SK-N-SH treated with all-trans-retinoic acid at 6 μM for 48 hours (cell line): Measurements from ENCODE around the gene DDOST.

Experiments
- ATAC-seq: fragments of 200-7000 bp; cut with Tn5 transposase; 3 replicates; pipeline ENCODE4 v1.9.1; 2020; ENCODE audit warnings: mild to moderate bottlenecking, moderate library complexity
- ARNTL ChIP-seq: fragments of 450-650 bp; formaldehyde crosslinking; IDR thresholded peaks from 2 replicates; pipeline ENCODE4 v1.5.0; 2020; ENCODE audit warnings: low read depth, mild to moderate bottlenecking, moderate library complexity, borderline replicate concordance
- BACH2 ChIP-seq: fragments of 250-450 bp; sonication (Bioruptor Pico); IDR thresholded peaks from 2 replicates; pipeline ENCODE4 v1.9.0; 2021; ENCODE audit warnings: mild to moderate bottlenecking, borderline replicate concordance
- CSRNP3 ChIP-seq: fragments of 250-450 bp; sonication (Bioruptor Pico); IDR thresholded peaks from 2 replicates; pipeline ENCODE4 v1.5.1; 2021; ENCODE audit warnings: mild to moderate bottlenecking, moderate library complexity
- ESRRG ChIP-seq: fragments of 250-450 bp; sonication (Bioruptor Pico); IDR thresholded peaks from 2 replicates; pipeline ENCODE4 v1.6.1; 2021; ENCODE audit warnings: mild to moderate bottlenecking
- GLIS3 ChIP-seq: fragments of 250-450 bp; sonication (Bioruptor Pico); IDR thresholded peaks from 2 replicates; pipeline ENCODE4 v1.5.0; 2020; ENCODE audit warnings: mild to moderate bottlenecking, moderate library complexity
- ISL1 ChIP-seq: fragments of 250-450 bp; sonication (Bioruptor Pico); IDR thresholded peaks from 2 replicates; pipeline ENCODE4 v2.1.2; 2022; ENCODE audit warnings: mild to moderate bottlenecking, moderate library complexity
- PPARA ChIP-seq: fragments of 250-450 bp; sonication (Bioruptor Pico); IDR thresholded peaks from 2 replicates; pipeline ENCODE4 v1.5.0; 2020; ENCODE audit warnings: mild to moderate bottlenecking, borderline replicate concordance
- RARB ChIP-seq: fragments of 250-450 bp; sonication (Bioruptor Pico); IDR thresholded peaks from 2 replicates; pipeline ENCODE4 v1.8.0; 2021; ENCODE audit warnings: mild to moderate bottlenecking, moderate library complexity
- SNAI2 ChIP-seq: fragments of 250-450 bp; sonication (Bioruptor Pico); IDR thresholded peaks from 2 replicates; pipeline ENCODE4 v1.5.0; 2020; ENCODE audit warnings: mild to moderate bottlenecking, moderate library complexity
- TCF4 ChIP-seq: fragments of 250-450 bp; sonication (Bioruptor Pico); IDR thresholded peaks from 2 replicates; pipeline ENCODE4 v1.8.0; 2021; ENCODE audit warnings: mild to moderate bottlenecking, moderate library complexity, borderline replicate concordance
- TOX ChIP-seq: fragments of 250-450 bp; sonication (Bioruptor Pico); IDR thresholded peaks from 2 replicates; pipeline ENCODE4 v1.8.0; 2021; ENCODE audit warnings: mild to moderate bottlenecking, moderate library complexity, borderline replicate concordance
- ZC3H10 ChIP-seq: fragments of 250-450 bp; sonication (Bioruptor Pico); IDR thresholded peaks from 2 replicates; pipeline ENCODE4 v1.5.1; 2021; ENCODE audit warnings: mild to moderate bottlenecking, moderate library complexity
- ZFP3 ChIP-seq: fragments of 250-450 bp; sonication (Bioruptor Pico); IDR thresholded peaks from 2 replicates; pipeline ENCODE4 v1.5.0; 2020; ENCODE audit warnings: mild to moderate bottlenecking, moderate library complexity
- ZFP30 ChIP-seq: fragments of 450-650 bp; formaldehyde crosslinking; IDR thresholded peaks from 2 replicates; pipeline ENCODE4 v1.5.0; 2022; ENCODE audit warnings: mild to moderate bottlenecking, moderate library complexity
- ZNF565 ChIP-seq: fragments of 450-650 bp; formaldehyde crosslinking; conservative IDR thresholded peaks from 2 replicates; pipeline ENCODE4 v1.5.0; 2020; ENCODE audit warnings: low read depth, mild to moderate bottlenecking, moderate library complexity
- ZNF8 ChIP-seq: fragments of 450-650 bp; formaldehyde crosslinking; IDR thresholded peaks from 2 replicates; pipeline ENCODE4 v1.5.0; 2020; ENCODE audit warnings: mild to moderate bottlenecking, moderate library complexity
- TF ChIP-seq, protein P1 (sequence below): fragments of 250-450 bp; sonication (Bioruptor Pico); IDR thresholded peaks from 2 replicates; pipeline ENCODE4 v1.5.0; 2020; ENCODE audit warnings: mild to moderate bottlenecking, moderate library complexity
- TF ChIP-seq, protein P2 (sequence below): fragments of 250-450 bp; sonication (Bioruptor Pico); IDR thresholded peaks from 2 replicates; pipeline ENCODE4 v1.8.0; 2021; ENCODE audit warnings: low read depth, mild to moderate bottlenecking, moderate library complexity, borderline replicate concordance
- TF ChIP-seq, protein P3 (sequence below): fragments of 250-450 bp; sonication (Bioruptor Pico); IDR thresholded peaks from 2 replicates; pipeline ENCODE4 v1.5.1; 2020; ENCODE audit warnings: low read depth, mild to moderate bottlenecking, moderate library complexity

DDOST gene

GRCh38 chr1:20706841-20707240, 45.7 kb upstream of the DDOST start:
- TF ChIP-seq GLIS3, result no peak
- no peak for TF ChIP-seq ZC3H10 (CRISPR knock-in tag)
- no peak for TF ChIP-seq PPARA (CRISPR knock-in tag)
- no peak for TF ChIP-seq RARB (CRISPR knock-in tag)
- no peak for TF ChIP-seq ZFP30
- no peak for TF ChIP-seq TOX (CRISPR knock-in tag)
- TF ChIP-seq BACH2 (CRISPR knock-in tag), result no peak
- TF ChIP-seq, protein P1, sequence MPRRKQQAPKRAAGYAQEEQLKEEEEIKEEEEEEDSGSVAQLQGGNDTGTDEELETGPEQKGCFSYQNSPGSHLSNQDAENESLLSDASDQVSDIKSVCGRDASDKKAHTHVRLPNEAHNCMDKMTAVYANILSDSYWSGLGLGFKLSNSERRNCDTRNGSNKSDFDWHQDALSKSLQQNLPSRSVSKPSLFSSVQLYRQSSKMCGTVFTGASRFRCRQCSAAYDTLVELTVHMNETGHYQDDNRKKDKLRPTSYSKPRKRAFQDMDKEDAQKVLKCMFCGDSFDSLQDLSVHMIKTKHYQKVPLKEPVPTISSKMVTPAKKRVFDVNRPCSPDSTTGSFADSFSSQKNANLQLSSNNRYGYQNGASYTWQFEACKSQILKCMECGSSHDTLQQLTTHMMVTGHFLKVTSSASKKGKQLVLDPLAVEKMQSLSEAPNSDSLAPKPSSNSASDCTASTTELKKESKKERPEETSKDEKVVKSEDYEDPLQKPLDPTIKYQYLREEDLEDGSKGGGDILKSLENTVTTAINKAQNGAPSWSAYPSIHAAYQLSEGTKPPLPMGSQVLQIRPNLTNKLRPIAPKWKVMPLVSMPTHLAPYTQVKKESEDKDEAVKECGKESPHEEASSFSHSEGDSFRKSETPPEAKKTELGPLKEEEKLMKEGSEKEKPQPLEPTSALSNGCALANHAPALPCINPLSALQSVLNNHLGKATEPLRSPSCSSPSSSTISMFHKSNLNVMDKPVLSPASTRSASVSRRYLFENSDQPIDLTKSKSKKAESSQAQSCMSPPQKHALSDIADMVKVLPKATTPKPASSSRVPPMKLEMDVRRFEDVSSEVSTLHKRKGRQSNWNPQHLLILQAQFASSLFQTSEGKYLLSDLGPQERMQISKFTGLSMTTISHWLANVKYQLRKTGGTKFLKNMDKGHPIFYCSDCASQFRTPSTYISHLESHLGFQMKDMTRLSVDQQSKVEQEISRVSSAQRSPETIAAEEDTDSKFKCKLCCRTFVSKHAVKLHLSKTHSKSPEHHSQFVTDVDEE (CRISPR knock-in tag), result no peak
- TF ChIP-seq, protein P2, sequence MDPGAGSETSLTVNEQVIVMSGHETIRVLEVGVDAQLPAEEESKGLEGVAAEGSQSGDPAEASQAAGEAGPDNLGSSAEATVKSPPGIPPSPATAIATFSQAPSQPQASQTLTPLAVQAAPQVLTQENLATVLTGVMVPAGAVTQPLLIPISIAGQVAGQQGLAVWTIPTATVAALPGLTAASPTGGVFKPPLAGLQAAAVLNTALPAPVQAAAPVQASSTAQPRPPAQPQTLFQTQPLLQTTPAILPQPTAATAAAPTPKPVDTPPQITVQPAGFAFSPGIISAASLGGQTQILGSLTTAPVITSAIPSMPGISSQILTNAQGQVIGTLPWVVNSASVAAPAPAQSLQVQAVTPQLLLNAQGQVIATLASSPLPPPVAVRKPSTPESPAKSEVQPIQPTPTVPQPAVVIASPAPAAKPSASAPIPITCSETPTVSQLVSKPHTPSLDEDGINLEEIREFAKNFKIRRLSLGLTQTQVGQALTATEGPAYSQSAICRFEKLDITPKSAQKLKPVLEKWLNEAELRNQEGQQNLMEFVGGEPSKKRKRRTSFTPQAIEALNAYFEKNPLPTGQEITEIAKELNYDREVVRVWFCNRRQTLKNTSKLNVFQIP (CRISPR knock-in tag), result no peak
- TF ChIP-seq TCF4 (CRISPR knock-in tag), result no peak
- TF ChIP-seq, protein P3, sequence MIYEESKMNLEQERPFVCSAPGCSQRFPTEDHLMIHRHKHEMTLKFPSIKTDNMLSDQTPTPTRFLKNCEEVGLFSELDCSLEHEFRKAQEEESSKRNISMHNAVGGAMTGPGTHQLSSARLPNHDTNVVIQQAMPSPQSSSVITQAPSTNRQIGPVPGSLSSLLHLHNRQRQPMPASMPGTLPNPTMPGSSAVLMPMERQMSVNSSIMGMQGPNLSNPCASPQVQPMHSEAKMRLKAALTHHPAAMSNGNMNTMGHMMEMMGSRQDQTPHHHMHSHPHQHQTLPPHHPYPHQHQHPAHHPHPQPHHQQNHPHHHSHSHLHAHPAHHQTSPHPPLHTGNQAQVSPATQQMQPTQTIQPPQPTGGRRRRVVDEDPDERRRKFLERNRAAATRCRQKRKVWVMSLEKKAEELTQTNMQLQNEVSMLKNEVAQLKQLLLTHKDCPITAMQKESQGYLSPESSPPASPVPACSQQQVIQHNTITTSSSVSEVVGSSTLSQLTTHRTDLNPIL (CRISPR knock-in tag), result no peak
- ATAC-seq, result no peak

- TF ChIP-seq ESRRG (no peak), GLIS3 (no peak), TCF4 (CRISPR knock-in tag) (no peak), ZFP3 (CRISPR knock-in tag) (no peak), ZNF565 (CRISPR knock-in tag) (no peak), ISL1 (CRISPR knock-in tag) (no peak), ZNF8 (CRISPR knock-in tag) (no peak), ZFP30 (no peak), ARNTL (no peak), ZC3H10 (CRISPR knock-in tag) (no peak), BACH2 (CRISPR knock-in tag) (no peak), SNAI2 (CRISPR knock-in tag) (no peak), PPARA (CRISPR knock-in tag) (no peak), CSRNP3 (CRISPR knock-in tag) (no peak), TOX (CRISPR knock-in tag) (no peak)
- TF ChIP-seq, protein P2 (CRISPR knock-in tag), result no peak
- TF ChIP-seq, protein P3 (CRISPR knock-in tag), result no peak
- TF ChIP-seq, protein P1 (CRISPR knock-in tag), result no peak
- ATAC-seq, result no peak
Observed at GRCh38 chr1:20705203-20705755, 44.1 kb upstream of the DDOST start.
